GM12878 (cell line): ENCODE data around the gene TNFRSF11A. TPM values are rescaled to one million over a fixed set of nuclear protein-coding genes. Genes with fewer than 3 reads are reported as not detected.

Source experiments
- ATAC-seq: fragments of 200-7000 bp; cut with Tn5 transposase; 3 replicates; pipeline ENCODE4 v1.9.1; 2020; ENCODE audit warnings: mild to moderate bottlenecking, moderate library complexity
- BruUV-seq: library from RNA; stranded (reverse); fragments of 400-500 nt; replicated peaks from 2 replicates; lab custom pipeline; 2021; lab: Mats Ljungman, UMichigan
- CTCF ChIA-PET: fragments of 300-600 bp; sonication (Branson Sonifier 250); formaldehyde crosslinking; extraction: SDS; loops from one replicate; lab custom pipeline; 2021; ENCODE audit warnings: inconsistent platforms; lab: Yijun Ruan, JAX
- POLR2A ChIA-PET: fragments of 350-600 bp; formaldehyde crosslinking; extraction: SDS; loops from one replicate; lab custom pipeline; 2021; ENCODE audit warnings: inconsistent platforms; lab: Charles Lee
- RAD21 ChIA-PET: fragments of 300-600 bp; sonication (Branson Sonifier 250); formaldehyde crosslinking; loops from one replicate; lab custom pipeline; 2023; ENCODE audit warnings: antibody characterized with exemption; ENCODE audit not compliant: unreplicated experiment; lab: Charles Lee
- SMC1A ChIA-PET: fragments of 300-600 bp; sonication (Branson Sonifier 250); formaldehyde crosslinking; loops from one replicate; lab custom pipeline; 2023; ENCODE audit not compliant: unreplicated experiment, uncharacterized antibody; lab: Charles Lee
- DNase-seq: peaks from one replicate; pipeline ENCODE4 v3.0.0-alpha.2; 2011; ENCODE audit warnings: low read depth, low spot score
- FAIRE-seq: peaks from 3 replicates; lab custom pipeline; 2011; peaks lifted over from hg19 to GRCh38; lab: Jason Lieb, UNC
- H2AFZ ChIP-seq: 2 replicates; pipeline ENCODE4 v1.6.0; 2011; ENCODE audit warnings: low read depth, low read length, control low read depth; ENCODE audit not compliant: control insufficient read depth
- H3K27ac ChIP-seq: 2 replicates; pipeline ENCODE4 v1.5.1; 2011; ENCODE audit warnings: control low read depth; ENCODE audit not compliant: control insufficient read depth, insufficient read depth
- H3K27me3 ChIP-seq, 2 experiments: replicated peaks in 1 of 2; 2 replicates each; pipeline versions ENCODE4 v1.6.0 to v1.6.1; 2011; ENCODE audit warnings: low read length in 1 of 2; ENCODE audit not compliant: control insufficient read depth in 2 of 2, insufficient read depth in 2 of 2
- H3K36me3 ChIP-seq, 2 experiments: 2 replicates each; pipeline ENCODE4 v1.5.1; 2011; ENCODE audit warnings: low read length in 1 of 2; ENCODE audit not compliant: control insufficient read depth in 2 of 2, insufficient read depth in 2 of 2
- H3K4me1 ChIP-seq: 2 replicates; pipeline ENCODE4 v1.6.1; 2011; ENCODE audit warnings: mild to moderate bottlenecking, low read length, moderate library complexity, mixed read lengths; ENCODE audit not compliant: control insufficient read depth, insufficient read depth
- H3K4me2 ChIP-seq: 2 replicates; pipeline ENCODE4 v1.6.0; 2011; ENCODE audit warnings: control low read depth; ENCODE audit not compliant: control insufficient read depth, insufficient read depth
- H3K4me3 ChIP-seq: fragments of 200-600 bp; sonication (generic); 2 replicates; pipeline ENCODE4 v1.5.1; 2016
- H3K79me2 ChIP-seq: 2 replicates; pipeline ENCODE4 v1.6.0; 2011; ENCODE audit warnings: low read length; ENCODE audit not compliant: control insufficient read depth, insufficient read depth
- H3K9ac ChIP-seq: 2 replicates; pipeline ENCODE4 v1.8.0; 2011; ENCODE audit warnings: low read length, control low read depth, mixed read lengths; ENCODE audit not compliant: control insufficient read depth, insufficient read depth
- H3K9me3 ChIP-seq: replicated peaks from 3 replicates; pipeline ENCODE4 v1.5.1; 2011; ENCODE audit warnings: mild to moderate bottlenecking, low read length; ENCODE audit not compliant: control insufficient read depth, insufficient read depth
- H4K20me1 ChIP-seq: 2 replicates; pipeline ENCODE4 v1.6.0; 2011; ENCODE audit not compliant: control insufficient read depth, insufficient read depth
- BMI1 ChIP-seq: fragments of 450-650 bp; IDR thresholded peaks from 2 replicates; pipeline ENCODE4 v1.6.1; 2016; ENCODE audit warnings: mild to moderate bottlenecking, moderate library complexity, borderline replicate concordance
- BRCA1 ChIP-seq: IDR thresholded peaks from 2 replicates; pipeline ENCODE4 v1.6.1; 2011; ENCODE audit warnings: low read depth, low read length, improper control_type of control experiment
- CBX3 ChIP-seq: fragments of 200-600 bp; sonication (generic); IDR thresholded peaks from 2 replicates; pipeline ENCODE4 v1.6.1; 2016; ENCODE audit warnings: low read depth, borderline replicate concordance
- CHD1 ChIP-seq: IDR thresholded peaks from 2 replicates; pipeline ENCODE4 v1.6.1; 2012; ENCODE audit warnings: low read depth, low read length, improper control_type of control experiment
- GABPA ChIP-seq: IDR thresholded peaks from 2 replicates; pipeline ENCODE4 v1.6.1; 2014; ENCODE audit warnings: antibody characterized with exemption, low read depth, mild to moderate bottlenecking, inconsistent platforms
- IKZF1 ChIP-seq: fragments of 450-650 bp; conservative IDR thresholded peaks from 2 replicates; pipeline ENCODE4 v1.6.1; 2017; ENCODE audit warnings: antibody characterized with exemption, mild to moderate bottlenecking
- MAX ChIP-seq: IDR thresholded peaks from 2 replicates; pipeline ENCODE4 v1.6.1; 2012; ENCODE audit warnings: low read depth, low read length, improper control_type of control experiment
- MTA2 ChIP-seq: fragments of 450-650 bp; IDR thresholded peaks from 2 replicates; pipeline ENCODE4 v1.6.1; 2016; ENCODE audit warnings: low read depth, mild to moderate bottlenecking, moderate library complexity
- MTA3 ChIP-seq: IDR thresholded peaks from 2 replicates; pipeline ENCODE4 v1.6.1; 2012; ENCODE audit warnings: low read length, inconsistent platforms, borderline replicate concordance
- REST ChIP-seq: IDR thresholded peaks from 2 replicates; pipeline ENCODE4 v1.6.1; 2012; ENCODE audit warnings: mild to moderate bottlenecking, low read depth, low read length
- ZBTB33 ChIP-seq: fragments of 450-650 bp; IDR thresholded peaks from 2 replicates; pipeline ENCODE4 v1.6.1; 2017; ENCODE audit warnings: mild to moderate bottlenecking
- ZNF687 ChIP-seq: fragments of 450-650 bp; IDR thresholded peaks from 2 replicates; pipeline ENCODE4 v1.6.1; 2017; ENCODE audit warnings: mild to moderate bottlenecking, moderate library complexity
- WGBS: methylation state at CpG from one replicate; pipeline ENCODE4 v1.1.6; 2016; ENCODE audit warnings: low lambda C conversion rate; ENCODE audit not compliant: insufficient replicate concordance, insufficient coverage; ENCODE audit errors: missing lambda C conversion rate; 5-methylcytosine and 5-hydroxymethylcytosine counted together
- in situ Hi-C: fragments of 300-500 bp; cut with MboI; formaldehyde crosslinking; loops from 9 replicates; pipeline ENCODE4 v1.14.3; 2018; ENCODE audit warnings: mixed read lengths
- intact Hi-C: fragments of 100-400 bp; cut with micrococcal nuclease; formaldehyde crosslinking; loops from one replicate; pipeline ENCODE4 v1.14.2; 2022; ENCODE audit not compliant: unreplicated experiment
- polyA plus RNA-seq, 11 experiments: library from polyadenylated mRNA; depleted of rRNA in 4 of 11; unstranded in 6 of 11; stranded (reverse) in 5 of 11; fragments of >200 nt; fragmentation: Nextera tagmentation in 4 of 11; fragmentation: Illumina TruSeq in 1 of 11; extraction: Ambion mirVana in 4 of 11; extraction: Trizol in 1 of 11; gene quantifications; 1 replicate in 1 of 11; 2 replicates in 10 of 11; pipeline versions ENCODE4 v1.2.1 to v1.2.3, GENCODE V29; 2011 to 2016; ENCODE audit warnings: inconsistent platforms in 2 of 11, missing spikeins in 2 of 11, low read depth in 1 of 11
- total RNA-seq, 4 experiments: library from RNA; depleted of rRNA in 3 of 4; stranded (reverse); fragments of >200 nt in 3 of 4; fragmentation: Illumina TruSeq in 1 of 4; extraction: Trizol in 1 of 4; gene quantifications; 2 replicates each; pipeline versions ENCODE4 v1.2.1 to v1.2.3, GENCODE V29; 2013 to 2021

Gene TNFRSF11A
- total and polyA plus RNA-seq, 10 of the 15 experiments (the other 5 are each of a cell fraction or from before 2014, with no cell fraction given) = 0.07 to 4.0 (median 0.23) TPM

DNA sequence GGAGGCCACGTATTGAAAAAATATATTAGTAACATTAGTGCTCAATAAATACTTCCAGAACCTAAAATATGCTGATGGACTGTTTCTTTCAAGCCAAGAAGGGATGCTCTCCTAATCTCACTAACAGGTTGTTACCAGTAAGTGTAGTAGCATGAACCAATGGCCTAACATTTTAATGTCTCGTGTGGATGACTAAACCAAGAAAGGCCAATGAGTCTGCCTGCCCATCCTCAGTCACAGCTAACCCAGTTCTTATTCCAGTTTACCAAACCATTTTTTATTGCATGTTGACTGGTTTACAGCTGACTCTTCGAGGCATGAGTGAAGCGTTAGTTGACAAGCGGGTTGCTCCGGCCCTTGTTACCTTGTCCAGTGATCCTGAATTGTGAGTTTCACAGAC, 45.1 kb upstream of the TNFRSF11A start:
- intact Hi-C loops (no loop called here), in situ Hi-C loops (no loop called here)
- no peak overlapping the region for H3K4me2 ChIP-seq
- no peak overlapping the region for H3K27ac ChIP-seq
- RAD21 ChIA-PET = no interaction called here
- H2AFZ ChIP-seq = no peak overlapping the region
- BruUV-seq = no TSS peak
- CTCF ChIA-PET = interaction anchor here (1.0 to 3.3 kb wide), 2 partner anchors 21 to 31 kb away, joined by 3 to 16 read pairs; no protein-coding TSS in a partner anchor
- no peak overlapping the region for H3K4me3 ChIP-seq
- no peak overlapping the region for H3K9ac ChIP-seq
- no peaks in the 10 kb centered on the region for H3K27me3 ChIP-seq
- 90% methylated on average over 6 of the region's 6 CpGs for WGBS
- DNase-seq (no peak), ATAC-seq (no peak), FAIRE-seq (no peak)
- no peaks in the 10 kb centered on the region for H3K9me3 ChIP-seq
- no peaks in the 10 kb centered on the region for H4K20me1 ChIP-seq
- H3K36me3 ChIP-seq = peaks cover 2 to 13% of the 10 kb centered on the region in 2 experiments
- POLR2A ChIA-PET = interaction anchor here (0.6 kb wide), 1 partner anchor 33 kb away, joined by 3 read pairs; no protein-coding TSS in a partner anchor
- SMC1A ChIA-PET = interaction anchor here (0.9 to 1.4 kb wide), 3 partner anchors 14 to 43 kb away, joined by 3 to 4 read pairs (median 3); no protein-coding TSS in a partner anchor
- H3K79me2 ChIP-seq = no peaks in the 10 kb centered on the region
- H3K4me1 ChIP-seq = peaks cover 7% of the 10 kb centered on the region
- no peak for TF ChIP-seq MAX
- no peak for TF ChIP-seq REST
- TF ChIP-seq CBX3 = no peak
- no peak for TF ChIP-seq MTA3
- TF ChIP-seq BRCA1 = no peak
- no peak for TF ChIP-seq GABPA
- TF ChIP-seq BMI1 = no peak
- TF ChIP-seq ZBTB33 = no peak
- no peak for TF ChIP-seq ZNF687
- TF ChIP-seq IKZF1 = no peak
- TF ChIP-seq CHD1 = no peak
- no peak for TF ChIP-seq MTA2
